Measurements from ENCODE around the gene GRAMD2B.

The GRAMD2B gene

GRCh38 chr5:126410623-126411022, 12.6 kb upstream of the GRAMD2B start:
- Histone ChIP-seq H3K4me3 (ENCODE audit: insufficient read depth in 1 of 2, low read depth in 1 of 2, low read length in 2 of 2) (no peak overlapping the region), H4K8ac (ENCODE audit: low read length) (no peak overlapping the region), H3K9ac (ENCODE audit: low read length) (no peak overlapping the region), H2BK5ac (ENCODE audit: low read depth, low read length, poor library complexity, severe bottlenecking) (no peak overlapping the region), H3K27ac (ENCODE audit: low read length, poor library complexity, severe bottlenecking) (no peak overlapping the region), H3K14ac (ENCODE audit: low read length in 2 of 2) (no peak overlapping the region), H3K4ac (ENCODE audit: low read depth in 1 of 2, low read length in 2 of 2) (no peak overlapping the region), H4K91ac (ENCODE audit: low read length) (no peak overlapping the region), H3K23ac (ENCODE audit: low read length in 2 of 2) (no peak overlapping the region), H2BK120ac (ENCODE audit: low read depth, low read length) (no peak overlapping the region), H2AFZ (ENCODE audit: low read depth, low read length) (no peak overlapping the region), H3K36me3 (ENCODE audit: control insufficient read depth in 1 of 2, insufficient read depth in 2 of 2, low read depth in 1 of 2, low read length in 2 of 2) (no peaks in the 10 kb centered on the region), H3K79me1 (replicated peaks; ENCODE audit: low read length, poor library complexity, severe bottlenecking) (peaks cover 4% of the 10 kb centered on the region), H2BK15ac (ENCODE audit: low read depth, poor library complexity, severe bottlenecking) (no peak overlapping the region), H2AK5ac (ENCODE audit: low read length, severe bottlenecking) (no peak overlapping the region), H3K27me3 (ENCODE audit: control insufficient read depth in 1 of 2, insufficient read depth in 1 of 2, low read length in 2 of 2) (no peaks in the 10 kb centered on the region), H3K4me2 (ENCODE audit: low read length, poor library complexity, severe bottlenecking) (no peak overlapping the region), H3K9me3 (ENCODE audit: control insufficient read depth, low read length) (no peaks in the 10 kb centered on the region), H3K18ac (ENCODE audit: low read depth in 1 of 2, low read length in 2 of 2) (no peak overlapping the region), H2BK12ac (ENCODE audit: low read length in 2 of 2) (no peak overlapping the region), H3K4me1 (ENCODE audit: control insufficient read depth, insufficient read depth, low read depth, low read length) (peaks cover 2% of the 10 kb centered on the region)
- 77% methylated on average over 2 of the region's 2 CpGs for WGBS
- no peak for DNase-seq

DNA sequence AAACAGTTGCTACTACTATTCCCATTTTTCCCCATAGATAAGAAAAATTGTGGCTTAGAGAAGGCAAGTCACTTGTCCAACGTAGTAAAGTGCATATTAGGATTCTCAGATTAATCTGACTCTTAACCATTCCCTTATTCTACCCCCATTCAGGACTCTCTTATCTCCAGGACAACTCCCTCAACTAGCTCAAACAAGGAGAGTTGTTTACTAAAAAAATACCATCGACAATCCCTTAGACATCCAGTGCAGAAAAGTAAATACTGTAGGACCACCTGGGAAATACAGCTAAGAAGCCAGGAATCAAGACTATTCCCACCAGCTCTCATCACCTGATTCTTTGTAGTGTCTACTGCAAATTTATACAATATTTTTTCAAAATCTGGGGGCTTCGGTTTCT, 9.4 kb upstream of the GRAMD2B start:
- Histone ChIP-seq H3K27me3 (ENCODE audit: control insufficient read depth in 1 of 2, insufficient read depth in 1 of 2, low read length in 2 of 2) (no peaks in the 10 kb centered on the region), H3K14ac (ENCODE audit: low read length in 2 of 2) (no peak overlapping the region), H3K4ac (ENCODE audit: low read depth in 1 of 2, low read length in 2 of 2) (no peak overlapping the region), H3K9me3 (ENCODE audit: control insufficient read depth, low read length) (no peaks in the 10 kb centered on the region), H3K9ac (ENCODE audit: low read length) (no peak overlapping the region), H3K4me1 (ENCODE audit: control insufficient read depth, insufficient read depth, low read depth, low read length) (peaks cover 2% of the 10 kb centered on the region), H2BK12ac (ENCODE audit: low read length in 2 of 2) (no peak overlapping the region), H3K4me2 (ENCODE audit: low read length, poor library complexity, severe bottlenecking) (no peak overlapping the region), H3K4me3 (ENCODE audit: insufficient read depth in 1 of 2, low read depth in 1 of 2, low read length in 2 of 2) (no peak overlapping the region), H3K36me3 (ENCODE audit: control insufficient read depth in 1 of 2, insufficient read depth in 2 of 2, low read depth in 1 of 2, low read length in 2 of 2) (no peaks in the 10 kb centered on the region), H4K91ac (ENCODE audit: low read length) (no peak overlapping the region), H3K23ac (ENCODE audit: low read length in 2 of 2) (no peak overlapping the region), H2BK120ac (ENCODE audit: low read depth, low read length) (no peak overlapping the region), H2BK15ac (ENCODE audit: low read depth, poor library complexity, severe bottlenecking) (no peak overlapping the region), H2BK5ac (ENCODE audit: low read depth, low read length, poor library complexity, severe bottlenecking) (no peak overlapping the region), H3K79me1 (replicated peaks; ENCODE audit: low read length, poor library complexity, severe bottlenecking) (peaks cover 8% of the 10 kb centered on the region), H2AK5ac (ENCODE audit: low read length, severe bottlenecking) (no peak overlapping the region), H3K27ac (ENCODE audit: low read length, poor library complexity, severe bottlenecking) (no peak overlapping the region), H4K8ac (ENCODE audit: low read length) (no peak overlapping the region), H3K18ac (ENCODE audit: low read depth in 1 of 2, low read length in 2 of 2) (no peak overlapping the region), H2AFZ (ENCODE audit: low read depth, low read length) (no peak overlapping the region)
- WGBS, result 78% methylated on average over 2 of the region's 3 CpGs
- DNase-seq, result no peak

DNA sequence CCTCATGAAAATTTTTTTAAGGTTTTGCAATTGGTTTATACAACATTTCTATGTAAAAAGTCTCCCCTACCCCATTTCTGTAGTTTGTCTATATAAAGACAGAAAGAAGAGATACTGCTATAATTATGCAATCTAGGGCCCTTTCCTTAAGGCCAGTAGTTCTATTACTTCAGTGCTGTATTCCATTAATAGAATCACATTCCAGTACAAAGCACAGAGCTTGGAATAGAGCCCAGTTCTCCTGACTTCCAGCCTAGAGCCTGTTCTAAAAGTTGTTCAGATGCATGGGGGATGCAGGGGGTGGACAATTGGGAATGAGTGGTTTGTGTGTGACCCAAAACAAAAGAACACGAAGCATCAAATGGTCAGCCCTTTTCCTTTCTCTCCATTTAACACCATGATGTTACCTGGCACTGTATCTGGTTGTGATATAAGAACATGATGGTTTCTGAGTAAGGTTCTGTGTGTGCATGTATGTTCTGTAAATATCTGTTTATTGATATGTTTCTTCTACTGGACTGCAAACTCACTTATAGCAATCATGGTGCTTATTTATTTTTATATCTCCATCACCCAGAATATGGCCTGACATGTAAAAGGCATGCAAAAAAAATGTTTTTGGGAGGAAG, 8.2 kb upstream of the GRAMD2B start:
- Histone ChIP-seq H3K4me3 (ENCODE audit: insufficient read depth in 1 of 2, low read depth in 1 of 2, low read length in 2 of 2) (no peak overlapping the region), H2BK12ac (ENCODE audit: low read length in 2 of 2) (no peak overlapping the region), H3K9ac (ENCODE audit: low read length) (no peak overlapping the region), H4K91ac (ENCODE audit: low read length) (no peak overlapping the region), H3K36me3 (ENCODE audit: control insufficient read depth in 1 of 2, insufficient read depth in 2 of 2, low read depth in 1 of 2, low read length in 2 of 2) (no peaks in the 10 kb centered on the region), H3K79me1 (replicated peaks; ENCODE audit: low read length, poor library complexity, severe bottlenecking) (peaks cover 13% of the 10 kb centered on the region), H3K14ac (ENCODE audit: low read length in 2 of 2) (no peak overlapping the region), H2BK15ac (ENCODE audit: low read depth, poor library complexity, severe bottlenecking) (no peak overlapping the region), H2AFZ (ENCODE audit: low read depth, low read length) (no peak overlapping the region), H2AK5ac (ENCODE audit: low read length, severe bottlenecking) (no peak overlapping the region), H3K27ac (ENCODE audit: low read length, poor library complexity, severe bottlenecking) (no peak overlapping the region), H3K23ac (ENCODE audit: low read length in 2 of 2) (no peak overlapping the region), H2BK5ac (ENCODE audit: low read depth, low read length, poor library complexity, severe bottlenecking) (no peak overlapping the region), H3K4me1 (ENCODE audit: control insufficient read depth, insufficient read depth, low read depth, low read length) (peaks cover 2% of the 10 kb centered on the region), H3K4ac (ENCODE audit: low read depth in 1 of 2, low read length in 2 of 2) (no peak overlapping the region), H3K9me3 (ENCODE audit: control insufficient read depth, low read length) (no peaks in the 10 kb centered on the region), H3K4me2 (ENCODE audit: low read length, poor library complexity, severe bottlenecking) (no peak overlapping the region), H4K8ac (ENCODE audit: low read length) (no peak overlapping the region), H3K27me3 (ENCODE audit: control insufficient read depth in 1 of 2, insufficient read depth in 1 of 2, low read length in 2 of 2) (no peaks in the 10 kb centered on the region), H3K18ac (ENCODE audit: low read depth in 1 of 2, low read length in 2 of 2) (no peak overlapping the region), H2BK120ac (ENCODE audit: low read depth, low read length) (no peak overlapping the region)
- DNase-seq, result peak; percentile 81
- 40% methylated on average over 1 of the region's 1 CpG for WGBS

DNA sequence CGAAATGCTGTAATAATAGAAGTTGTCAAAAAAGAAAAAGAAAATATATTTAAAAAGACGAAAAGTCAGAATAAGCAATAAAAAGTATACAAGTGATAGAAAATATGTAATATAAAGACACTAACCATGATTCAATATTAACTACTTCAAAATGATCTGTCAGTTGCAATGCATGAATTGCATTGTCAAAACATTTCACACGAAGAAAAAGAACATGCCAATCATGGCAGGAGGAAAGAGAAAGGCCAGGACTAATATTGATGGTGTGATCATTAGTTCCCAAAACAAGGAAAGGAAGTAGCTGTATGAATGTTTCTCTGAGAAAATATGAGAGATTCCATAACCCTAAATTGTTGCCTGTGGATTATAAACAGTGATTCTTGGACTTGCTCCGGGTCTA, 7.4 kb upstream of the GRAMD2B start:
- H3K14ac ChIP-seq (ENCODE audit: low read length in 2 of 2), result no peak overlapping the region
- H3K4me2 ChIP-seq (ENCODE audit: low read length, poor library complexity, severe bottlenecking), result no peak overlapping the region
- H2AFZ ChIP-seq (ENCODE audit: low read depth, low read length), result no peak overlapping the region
- H3K27me3 ChIP-seq (ENCODE audit: control insufficient read depth in 1 of 2, insufficient read depth in 1 of 2, low read length in 2 of 2), result no peaks in the 10 kb centered on the region
- H2BK5ac ChIP-seq (ENCODE audit: low read depth, low read length, poor library complexity, severe bottlenecking), result no peak overlapping the region
- no peak overlapping the region for H2BK15ac ChIP-seq (ENCODE audit: low read depth, poor library complexity, severe bottlenecking)
- no peak overlapping the region for H3K4me3 ChIP-seq (ENCODE audit: insufficient read depth in 1 of 2, low read depth in 1 of 2, low read length in 2 of 2)
- H3K36me3 ChIP-seq (ENCODE audit: control insufficient read depth in 1 of 2, insufficient read depth in 2 of 2, low read depth in 1 of 2, low read length in 2 of 2), result no peaks in the 10 kb centered on the region
- H3K18ac ChIP-seq (ENCODE audit: low read depth in 1 of 2, low read length in 2 of 2), result no peak overlapping the region
- no peak overlapping the region for H3K23ac ChIP-seq (ENCODE audit: low read length in 2 of 2)
- H3K27ac ChIP-seq (ENCODE audit: low read length, poor library complexity, severe bottlenecking), result no peak overlapping the region
- no peak overlapping the region for H3K4ac ChIP-seq (ENCODE audit: low read depth in 1 of 2, low read length in 2 of 2)
- H4K91ac ChIP-seq (ENCODE audit: low read length), result no peak overlapping the region
- no peak for DNase-seq
- peaks cover 13% of the 10 kb centered on the region for H3K79me1 ChIP-seq (replicated peaks; ENCODE audit: low read length, poor library complexity, severe bottlenecking)
- no peak overlapping the region for H2AK5ac ChIP-seq (ENCODE audit: low read length, severe bottlenecking)
- H2BK12ac ChIP-seq (ENCODE audit: low read length in 2 of 2), result no peak overlapping the region
- WGBS, result 97% methylated on average over 2 of the region's 4 CpGs
- peaks cover 2% of the 10 kb centered on the region for H3K4me1 ChIP-seq (ENCODE audit: control insufficient read depth, insufficient read depth, low read depth, low read length)
- no peak overlapping the region for H3K9ac ChIP-seq (ENCODE audit: low read length)
- H3K9me3 ChIP-seq (ENCODE audit: control insufficient read depth, low read length), result no peaks in the 10 kb centered on the region
- H2BK120ac ChIP-seq (ENCODE audit: low read depth, low read length), result no peak overlapping the region
- H4K8ac ChIP-seq (ENCODE audit: low read length), result no peak overlapping the region
